DMS153 treated with DMSO at 0.1 percent for 48 hours (cell line): ENCODE results near the gene NFYC.

Source experiments
- DNase-seq: peaks from one replicate; lab custom pipeline; 2025; ENCODE audit not compliant: unreplicated experiment; lab: John Stamatoyannopoulos, UW

Gene NFYC

GRCh38 chr1:40756523-40756922, 65.0 kb downstream of the NFYC start:
- DNase-seq: no peak

GRCh38 chr1:40757084-40757483, 65.6 kb downstream of the NFYC start:
- DNase-seq: no peak

- DNase-seq: no peak
Measured at GRCh38 chr1:40758004-40758403, 66.5 kb downstream of the NFYC start.

- no peak for DNase-seq
Measured at GRCh38 chr1:40758578-40759343, 67.3 kb downstream of the NFYC start.

DNA sequence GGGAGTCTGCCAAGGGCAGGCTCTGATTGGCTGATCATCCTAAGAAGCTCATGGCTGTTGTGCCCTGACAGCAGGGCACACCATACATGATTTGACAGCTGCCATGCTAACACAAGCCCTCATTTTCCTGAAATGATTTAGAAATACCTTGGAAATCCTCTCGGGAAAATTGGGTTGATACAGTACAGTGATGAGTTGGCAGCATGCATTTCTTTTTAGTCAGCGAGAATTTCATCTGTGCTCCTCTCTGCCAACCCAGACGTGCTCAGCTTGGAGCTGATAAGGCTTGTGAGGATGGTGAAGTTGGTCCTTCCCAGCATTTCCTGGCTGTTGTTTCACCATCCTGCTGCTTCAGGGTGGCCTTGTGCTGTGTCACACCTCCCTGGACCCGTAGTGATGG, 69.5 kb downstream of the NFYC start:
- DNase-seq: no peak

GRCh38 chr1:40762144-40762923, 70.8 kb downstream of the NFYC start:
- DNase-seq: no peak

GRCh38 chr1:40763742-40764532, 72.4 kb downstream of the NFYC start:
- DNase-seq: no peak

DNA sequence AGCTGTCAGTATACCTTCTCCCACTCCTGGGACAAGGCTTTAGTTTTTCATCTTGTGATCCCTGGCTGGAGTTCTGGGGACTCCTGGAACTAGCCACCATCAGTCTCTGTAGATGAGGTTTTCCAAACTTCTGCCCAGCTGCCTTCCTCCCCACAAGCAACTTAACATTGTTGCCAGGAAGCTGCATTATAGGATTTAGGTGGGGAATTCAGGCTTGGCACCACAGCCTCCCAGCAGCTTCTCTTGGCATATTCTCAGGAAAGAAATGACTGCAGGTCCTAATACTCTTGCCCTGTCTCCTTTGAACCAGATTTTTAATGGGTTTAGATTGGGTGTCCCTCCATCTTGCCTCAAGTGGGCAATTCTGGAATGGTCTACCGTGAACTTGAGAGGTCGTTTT, 73.5 kb downstream of the NFYC start:
- DNase-seq: no peak

- DNase-seq: no peak
Measured at GRCh38 chr1:40766017-40766416, 74.5 kb downstream of the NFYC start.

- DNase-seq: no peak
Measured at GRCh38 chr1:40766560-40766959, 75.1 kb downstream of the NFYC start.

DNA sequence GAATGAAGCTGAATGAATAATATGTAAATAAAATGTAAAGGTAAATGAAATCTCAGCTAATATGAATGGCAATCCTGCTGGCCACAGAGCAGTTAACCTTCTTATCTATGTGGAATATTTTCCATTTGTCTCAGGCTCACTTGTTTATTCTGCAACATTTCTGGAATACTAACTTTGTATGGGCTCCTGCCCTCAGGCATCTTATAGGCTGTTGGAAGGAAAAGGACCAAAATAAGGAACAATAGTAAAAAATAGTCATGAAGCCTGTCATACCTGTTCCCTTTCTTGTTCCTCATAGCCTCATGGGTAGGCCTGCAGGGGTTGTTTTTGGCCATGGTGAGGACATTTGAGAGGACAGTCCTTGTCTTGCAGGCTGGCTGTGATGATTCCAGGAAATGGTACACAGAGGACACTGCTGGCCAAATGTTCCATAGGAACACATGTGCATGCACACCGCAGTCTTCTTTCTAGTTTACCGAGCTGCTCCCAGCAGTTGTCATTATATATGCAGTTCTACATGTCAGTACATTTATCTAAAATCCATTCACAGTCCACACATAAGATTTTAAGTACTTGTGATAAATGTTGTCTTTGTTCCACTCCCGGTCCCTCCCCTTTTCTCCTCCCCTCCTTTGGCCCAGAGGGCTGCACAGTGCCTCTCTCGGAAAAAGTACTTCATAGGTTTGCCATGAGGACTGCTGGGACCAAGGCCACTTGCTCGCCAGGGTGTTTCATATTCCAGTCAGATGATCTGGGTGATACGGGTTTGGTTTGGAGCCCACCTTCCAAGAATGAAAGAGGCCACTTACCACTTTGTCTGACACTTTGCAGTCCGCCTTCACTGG, 76.9 kb downstream of the NFYC start:
- DNase-seq: no peak

GRCh38 chr1:40769815-40770214, 78.3 kb downstream of the NFYC start:
- DNase-seq: no peak

DNA sequence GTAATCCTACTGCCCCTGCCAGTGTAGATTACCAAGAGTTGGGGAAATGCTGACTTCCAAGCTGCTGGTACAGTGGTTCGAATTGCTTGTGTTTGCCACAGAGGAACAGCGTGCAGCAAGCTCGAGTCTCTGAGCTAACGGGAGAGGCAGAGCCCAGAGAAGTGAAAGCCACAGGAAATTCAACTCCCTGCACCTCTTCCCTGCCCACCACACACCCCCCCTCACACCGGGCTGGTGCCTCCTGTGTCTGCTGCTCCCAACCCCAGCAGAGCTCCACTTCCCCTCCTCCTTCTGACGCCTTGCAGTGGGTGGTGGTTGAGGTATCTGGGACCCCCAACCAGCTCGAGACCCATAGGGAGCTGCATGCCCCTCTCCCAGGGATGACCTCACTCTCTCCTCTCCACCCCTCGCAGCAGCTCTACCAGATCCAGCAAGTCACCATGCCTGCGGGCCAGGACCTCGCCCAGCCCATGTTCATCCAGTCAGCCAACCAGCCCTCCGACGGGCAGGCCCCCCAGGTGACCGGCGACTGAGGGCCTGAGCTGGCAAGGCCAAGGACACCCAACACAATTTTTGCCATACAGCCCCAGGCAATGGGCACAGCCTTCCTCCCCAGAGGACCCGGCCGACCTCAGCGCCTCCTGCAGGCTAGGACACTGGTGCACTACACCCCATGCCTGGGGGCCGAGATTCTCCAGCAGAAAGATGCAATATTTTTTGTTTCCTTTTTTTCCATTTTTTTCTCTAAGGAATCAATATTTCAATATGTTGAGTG, 79.0 kb downstream of the NFYC start:
- no peak for DNase-seq

DNA sequence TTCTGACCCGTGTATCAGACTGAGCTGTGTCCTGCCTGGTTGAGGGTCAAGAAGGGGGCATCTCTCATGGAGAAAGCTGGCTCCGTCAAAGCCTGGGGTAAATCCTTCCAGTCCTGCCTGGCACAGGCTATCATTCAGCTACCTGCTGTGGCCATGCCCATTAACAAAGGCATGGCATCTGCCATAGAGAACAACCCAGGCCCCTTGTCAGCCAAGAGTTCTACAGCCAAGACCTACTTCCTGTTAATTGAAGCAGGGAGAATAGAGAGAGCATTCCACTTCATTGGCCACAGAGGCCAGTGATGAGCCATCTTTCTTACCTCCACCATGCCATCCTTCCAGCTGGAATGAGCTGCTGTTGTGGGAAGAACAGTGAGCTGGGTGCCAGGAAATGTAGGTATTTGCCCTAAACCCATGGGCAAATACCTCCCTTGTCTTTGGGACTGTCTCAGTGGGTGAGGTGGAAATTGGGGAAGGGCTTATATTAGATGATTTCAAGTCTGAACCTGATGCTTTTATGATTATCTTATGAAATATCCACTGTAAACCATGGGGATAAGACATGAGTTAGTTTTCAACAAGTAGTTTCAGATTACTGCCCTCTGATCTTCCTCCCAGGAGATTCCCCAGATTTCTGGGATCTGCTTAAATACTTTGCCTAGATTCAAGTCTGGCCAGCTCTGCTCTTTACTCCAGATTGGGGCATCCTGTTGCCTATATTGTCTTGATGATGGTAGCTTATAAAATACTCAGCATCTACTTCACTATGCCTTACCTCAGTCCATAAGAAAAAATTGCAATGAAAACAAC, 80.8 kb downstream of the NFYC start:
- DNase-seq: no peak

- no peak for DNase-seq
Measured at GRCh38 chr1:40773748-40774265, 82.3 kb downstream of the NFYC start.

DNA sequence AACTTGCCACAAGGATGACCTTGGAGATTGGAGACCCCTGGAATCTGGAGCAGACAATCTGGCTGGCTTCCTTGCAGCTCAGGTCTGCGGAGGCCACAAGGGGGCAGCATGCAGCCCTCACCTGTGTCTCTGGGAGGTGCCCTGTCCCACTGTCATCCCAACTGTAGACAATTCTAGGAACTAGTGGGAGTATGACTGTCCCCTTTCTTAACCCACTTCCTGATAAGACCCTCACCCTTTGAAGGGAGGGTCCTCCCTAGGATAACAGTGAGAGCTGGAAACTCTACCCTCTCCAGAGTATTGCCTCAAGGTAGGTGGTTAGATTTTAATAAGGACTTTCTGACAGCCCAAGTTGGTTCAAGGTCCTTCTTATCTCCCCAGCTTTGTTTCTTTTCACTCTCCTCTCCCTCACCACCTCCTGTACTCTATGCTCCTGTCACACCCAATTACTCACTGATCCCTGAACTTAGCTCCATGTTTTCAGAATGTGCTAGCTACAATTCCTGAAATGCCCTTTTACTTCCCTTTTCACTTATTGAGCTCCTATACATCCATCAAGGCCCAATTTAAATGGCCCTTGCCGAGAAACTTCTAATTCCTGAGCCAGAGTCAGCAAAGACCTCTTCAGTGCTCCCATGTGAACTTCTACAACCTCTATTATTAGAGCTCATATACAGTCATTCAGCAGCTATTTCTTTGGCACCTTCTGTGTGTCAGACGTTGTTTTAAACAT, 82.9 kb downstream of the NFYC start:
- DNase-seq: peak; percentile 62

GRCh38 chr1:40776236-40777072, 85.0 kb downstream of the NFYC start:
- DNase-seq: no peak
